ENCODE measurements around the gene NAA20. TPM values are rescaled to one million over a fixed set of nuclear protein-coding genes. Genes with fewer than 3 reads are reported as not detected.

Gene NAA20
- total and polyA plus RNA-seq, 2 of the 13 experiments (the other 11 are each of a cell fraction or from before 2014, with no cell fraction given) = 81.9 to 82.8 TPM

GRCh38 chr20:20052074-20052970 is 35.2 kb downstream of the NAA20 start, which contains the start of the genes CFAP61 and CRNKL1 (continued):
- TF ChIP-seq, protein P1, sequence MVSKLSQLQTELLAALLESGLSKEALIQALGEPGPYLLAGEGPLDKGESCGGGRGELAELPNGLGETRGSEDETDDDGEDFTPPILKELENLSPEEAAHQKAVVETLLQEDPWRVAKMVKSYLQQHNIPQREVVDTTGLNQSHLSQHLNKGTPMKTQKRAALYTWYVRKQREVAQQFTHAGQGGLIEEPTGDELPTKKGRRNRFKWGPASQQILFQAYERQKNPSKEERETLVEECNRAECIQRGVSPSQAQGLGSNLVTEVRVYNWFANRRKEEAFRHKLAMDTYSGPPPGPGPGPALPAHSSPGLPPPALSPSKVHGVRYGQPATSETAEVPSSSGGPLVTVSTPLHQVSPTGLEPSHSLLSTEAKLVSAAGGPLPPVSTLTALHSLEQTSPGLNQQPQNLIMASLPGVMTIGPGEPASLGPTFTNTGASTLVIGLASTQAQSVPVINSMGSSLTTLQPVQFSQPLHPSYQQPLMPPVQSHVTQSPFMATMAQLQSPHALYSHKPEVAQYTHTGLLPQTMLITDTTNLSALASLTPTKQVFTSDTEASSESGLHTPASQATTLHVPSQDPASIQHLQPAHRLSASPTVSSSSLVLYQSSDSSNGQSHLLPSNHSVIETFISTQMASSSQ (IDR thresholded peaks at IDR 0.05; ENCODE audit: low read depth) = no peak
- TF ChIP-seq, protein P1 (CRISPR knock-in tag; IDR thresholded peaks at IDR 0.05; ENCODE audit: borderline replicate concordance) = peak; percentile 55; the same call in 1 of the 2 replicates
- TF ChIP-seq MYC (CRISPR knock-in tag; IDR thresholded peaks at IDR 0.05; ENCODE audit: borderline replicate concordance) (peak; percentile 95), KLF9 (CRISPR knock-in tag; IDR thresholded peaks at IDR 0.05; ENCODE audit: low read depth) (no peak; the same call in none of the 2 replicates), ZNF749 (CRISPR knock-in tag; IDR thresholded peaks at IDR 0.05; ENCODE audit: borderline replicate concordance) (0 out of 2 replicates have a peak, but pooled peaks have one; percentile 90), ZFP37 (CRISPR knock-in tag; IDR thresholded peaks at IDR 0.05; ENCODE audit: borderline replicate concordance) (peak; percentile 94), CEBPB (IDR thresholded peaks at IDR 0.05; ENCODE audit: borderline replicate concordance, low read depth, low read length) (no peak; the same call in 1 of the 2 replicates), BORCS8-MEF2B (CRISPR knock-in tag; IDR thresholded peaks at IDR 0.05) (peak; percentile 88), RNF2 (conservative IDR thresholded peaks at IDR 0.05; ENCODE audit: low read depth) (peak; percentile 77; the same call in 1 of the 2 replicates), RBAK (CRISPR knock-in tag; IDR thresholded peaks at IDR 0.05) (no peak), ZNF329 (CRISPR knock-in tag; IDR thresholded peaks at IDR 0.05; ENCODE audit: low read depth) (no peak; the same call in 1 of the 2 replicates), CENPT (CRISPR knock-in tag; IDR thresholded peaks at IDR 0.05; ENCODE audit: low read depth) (0 out of 2 replicates have a peak, but pooled peaks have one; percentile 71), MAFF (IDR thresholded peaks at IDR 0.05; ENCODE audit: low read depth, low read length) (no peak), ELF1 (CRISPR knock-in tag; IDR thresholded peaks at IDR 0.05) (peak; percentile 97), MEF2D (CRISPR knock-in tag; IDR thresholded peaks at IDR 0.05) (peak; percentile 92; the same call in 1 of the 2 replicates)
- TF ChIP-seq, protein P2, sequence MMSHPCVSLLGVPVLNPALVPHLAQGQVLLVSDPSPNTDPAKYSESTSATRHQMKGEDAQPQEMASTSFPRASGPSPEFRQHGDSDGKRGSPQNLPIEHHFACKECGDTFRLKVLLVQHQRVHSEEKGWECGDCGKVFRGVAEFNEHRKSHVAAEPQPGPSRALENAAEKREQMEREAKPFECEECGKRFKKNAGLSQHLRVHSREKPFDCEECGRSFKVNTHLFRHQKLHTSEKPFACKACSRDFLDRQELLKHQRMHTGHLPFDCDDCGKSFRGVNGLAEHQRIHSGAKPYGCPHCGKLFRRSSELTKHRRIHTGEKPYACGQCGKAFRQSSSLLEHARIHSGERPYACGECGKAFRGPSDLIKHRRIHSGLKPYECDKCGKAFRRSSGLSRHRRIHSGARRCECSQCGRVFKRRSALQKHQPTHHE (CRISPR knock-in tag; IDR thresholded peaks at IDR 0.05; ENCODE audit: borderline replicate concordance) = peak; percentile 84
- TF ChIP-seq, protein P3, sequence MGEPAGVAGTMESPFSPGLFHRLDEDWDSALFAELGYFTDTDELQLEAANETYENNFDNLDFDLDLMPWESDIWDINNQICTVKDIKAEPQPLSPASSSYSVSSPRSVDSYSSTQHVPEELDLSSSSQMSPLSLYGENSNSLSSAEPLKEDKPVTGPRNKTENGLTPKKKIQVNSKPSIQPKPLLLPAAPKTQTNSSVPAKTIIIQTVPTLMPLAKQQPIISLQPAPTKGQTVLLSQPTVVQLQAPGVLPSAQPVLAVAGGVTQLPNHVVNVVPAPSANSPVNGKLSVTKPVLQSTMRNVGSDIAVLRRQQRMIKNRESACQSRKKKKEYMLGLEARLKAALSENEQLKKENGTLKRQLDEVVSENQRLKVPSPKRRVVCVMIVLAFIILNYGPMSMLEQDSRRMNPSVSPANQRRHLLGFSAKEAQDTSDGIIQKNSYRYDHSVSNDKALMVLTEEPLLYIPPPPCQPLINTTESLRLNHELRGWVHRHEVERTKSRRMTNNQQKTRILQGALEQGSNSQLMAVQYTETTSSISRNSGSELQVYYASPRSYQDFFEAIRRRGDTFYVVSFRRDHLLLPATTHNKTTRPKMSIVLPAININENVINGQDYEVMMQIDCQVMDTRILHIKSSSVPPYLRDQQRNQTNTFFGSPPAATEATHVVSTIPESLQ (CRISPR knock-in tag; conservative IDR thresholded peaks at IDR 0.05) = peak; percentile 73; the same call in 1 of the 2 replicates
- TF ChIP-seq, protein P4, sequence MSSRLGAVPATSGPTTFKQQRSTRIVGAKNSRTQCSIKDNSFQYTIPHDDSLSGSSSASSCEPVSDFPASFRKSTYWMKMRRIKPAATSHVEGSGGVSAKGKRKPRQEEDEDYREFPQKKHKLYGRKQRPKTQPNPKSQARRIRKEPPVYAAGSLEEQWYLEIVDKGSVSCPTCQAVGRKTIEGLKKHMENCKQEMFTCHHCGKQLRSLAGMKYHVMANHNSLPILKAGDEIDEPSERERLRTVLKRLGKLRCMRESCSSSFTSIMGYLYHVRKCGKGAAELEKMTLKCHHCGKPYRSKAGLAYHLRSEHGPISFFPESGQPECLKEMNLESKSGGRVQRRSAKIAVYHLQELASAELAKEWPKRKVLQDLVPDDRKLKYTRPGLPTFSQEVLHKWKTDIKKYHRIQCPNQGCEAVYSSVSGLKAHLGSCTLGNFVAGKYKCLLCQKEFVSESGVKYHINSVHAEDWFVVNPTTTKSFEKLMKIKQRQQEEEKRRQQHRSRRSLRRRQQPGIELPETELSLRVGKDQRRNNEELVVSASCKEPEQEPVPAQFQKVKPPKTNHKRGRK (CRISPR knock-in tag; IDR thresholded peaks at IDR 0.05) = peak; percentile 75; the same call in 1 of the 2 replicates
- TF ChIP-seq, protein P5, sequence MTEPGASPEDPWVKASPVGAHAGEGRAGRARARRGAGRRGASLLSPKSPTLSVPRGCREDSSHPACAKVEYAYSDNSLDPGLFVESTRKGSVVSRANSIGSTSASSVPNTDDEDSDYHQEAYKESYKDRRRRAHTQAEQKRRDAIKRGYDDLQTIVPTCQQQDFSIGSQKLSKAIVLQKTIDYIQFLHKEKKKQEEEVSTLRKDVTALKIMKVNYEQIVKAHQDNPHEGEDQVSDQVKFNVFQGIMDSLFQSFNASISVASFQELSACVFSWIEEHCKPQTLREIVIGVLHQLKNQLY (CRISPR knock-in tag; IDR thresholded peaks at IDR 0.05) = peak; percentile 75
